Endothelial cell of umbilical vein (primary cell): ENCODE data around the gene ZBTB21. TPM values are rescaled to one million over a fixed set of nuclear protein-coding genes. Genes with fewer than 3 reads are reported as not detected.

Source experiments
- BruUV-seq: library from RNA; stranded (reverse); fragments of 400-500 nt; replicated peaks from 2 replicates; lab custom pipeline; 2021; lab: Mats Ljungman, UMichigan
- CTCF ChIA-PET: fragments of 300-600, 350-600 bp; sonication (Branson Sonifier 250); formaldehyde crosslinking; loops from one replicate; lab custom pipeline; 2021; ENCODE audit warnings: antibody characterized with exemption, inconsistent platforms; lab: Charles Lee
- POLR2A ChIA-PET: fragments of 300-600, 350-600 bp; sonication (Branson Sonifier 250); formaldehyde crosslinking; loops from one replicate; lab custom pipeline; 2021; ENCODE audit warnings: antibody characterized with exemption, inconsistent platforms; lab: Charles Lee
- DNase-seq: peaks from one replicate; pipeline ENCODE4 v3.0.0-alpha.2; 2011; ENCODE audit warnings: low read depth, low spot score
- FAIRE-seq: peaks from 2 replicates; lab custom pipeline; 2011; peaks lifted over from hg19 to GRCh38; lab: Jason Lieb, UNC
- H2AFZ ChIP-seq: 2 replicates; pipeline ENCODE4 v1.6.0; 2012; ENCODE audit warnings: low read depth, low read length, control low read depth, inconsistent platforms
- H3K27ac ChIP-seq: 2 replicates; pipeline ENCODE4 v1.5.1; 2011; ENCODE audit warnings: low read depth, mild to moderate bottlenecking, control low read depth, low read length, moderate library complexity; ENCODE audit not compliant: insufficient read depth
- H3K27me3 ChIP-seq, 2 experiments: 2 replicates each; pipeline versions ENCODE4 v1.6.0 to v1.6.1; 2011; ENCODE audit warnings: low read length in 2 of 2, mixed read lengths in 1 of 2; ENCODE audit not compliant: control insufficient read depth in 2 of 2, insufficient read depth in 2 of 2
- H3K36me3 ChIP-seq, 2 experiments: 2 replicates in 1 of 2; 3 replicates in 1 of 2; pipeline ENCODE4 v1.5.1; 2011; ENCODE audit warnings: low read length in 2 of 2, mild to moderate bottlenecking in 1 of 2, moderate library complexity in 1 of 2; ENCODE audit not compliant: control insufficient read depth in 2 of 2, insufficient read depth in 2 of 2; ENCODE audit errors: extremely low read depth in 1 of 2
- H3K4me1 ChIP-seq: 3 replicates; pipeline ENCODE4 v1.5.1; 2011; ENCODE audit warnings: mild to moderate bottlenecking, low read length; ENCODE audit not compliant: control insufficient read depth, insufficient read depth; ENCODE audit errors: extremely low read depth
- H3K4me2 ChIP-seq: 2 replicates; pipeline ENCODE4 v1.6.1; 2011; ENCODE audit warnings: low read length, control low read depth, mixed read lengths; ENCODE audit not compliant: insufficient read depth
- H3K4me3 ChIP-seq, 3 experiments: fragments of 200-600 bp in 1 of 3; sonication (generic), shearing (Covaris generic) in 1 of 3; replicated peaks in 1 of 3; 2 replicates each; pipeline ENCODE4 v1.5.1; 2011 to 2016; ENCODE audit warnings: control low read depth in 3 of 3, low read length in 3 of 3, mild to moderate bottlenecking in 2 of 3, inconsistent platforms in 1 of 3, low read depth in 1 of 3, moderate library complexity in 1 of 3; ENCODE audit not compliant: insufficient read depth in 1 of 3
- H3K79me2 ChIP-seq: 2 replicates; pipeline ENCODE4 v1.6.0; 2012; ENCODE audit warnings: low read length, inconsistent platforms; ENCODE audit not compliant: control insufficient read depth, insufficient read depth
- H3K9ac ChIP-seq: replicated peaks from 2 replicates; pipeline ENCODE3; 2011; ENCODE audit warnings: low read length, control low read depth; ENCODE audit not compliant: insufficient read depth; ENCODE audit errors: extremely low read depth
- H3K9me1 ChIP-seq: replicated peaks from 3 replicates; pipeline ENCODE4 v1.6.0; 2011; ENCODE audit warnings: mild to moderate bottlenecking, low read length; ENCODE audit not compliant: control insufficient read depth, insufficient read depth; ENCODE audit errors: extremely low read depth
- H3K9me3 ChIP-seq: replicated peaks from 2 replicates; pipeline ENCODE4 v1.5.1; 2012; ENCODE audit warnings: low read length, inconsistent platforms; ENCODE audit not compliant: control insufficient read depth, insufficient read depth
- H4K20me1 ChIP-seq: replicated peaks from 2 replicates; pipeline ENCODE3; 2011; ENCODE audit warnings: mild to moderate bottlenecking, low read length; ENCODE audit not compliant: control insufficient read depth, insufficient read depth; ENCODE audit errors: extremely low read depth
- EZH2 ChIP-seq: IDR thresholded peaks from 2 replicates; pipeline ENCODE4 v1.6.1; 2012; ENCODE audit warnings: borderline replicate concordance, low read depth, mild to moderate bottlenecking, moderate library complexity, low read length, inconsistent platforms; ENCODE audit not compliant: severe bottlenecking
- FOS ChIP-seq: IDR thresholded peaks from 2 replicates; pipeline ENCODE4 v1.6.1; 2011; ENCODE audit warnings: mild to moderate bottlenecking, low read length, moderate library complexity, borderline replicate concordance; ENCODE audit not compliant: insufficient read depth
- GATA2 ChIP-seq: IDR thresholded peaks from 2 replicates; pipeline ENCODE4 v1.7.0; 2011; ENCODE audit warnings: low read depth, mild to moderate bottlenecking, moderate library complexity, mixed read lengths, low read length; ENCODE audit not compliant: insufficient read length, insufficient read depth
- MAX ChIP-seq: IDR thresholded peaks from 2 replicates; pipeline ENCODE4 v1.6.1; 2011; ENCODE audit not compliant: insufficient read depth, insufficient read length
- POLR2A ChIP-seq: IDR thresholded peaks from 2 replicates; pipeline ENCODE4 v1.6.1; 2012; ENCODE audit warnings: low read depth, mild to moderate bottlenecking, control low read depth, low read length
- dilution Hi-C: fragments of 300-500 bp; cut with MboI; formaldehyde crosslinking; loops from one replicate; pipeline ENCODE4 v1.15.0; 2019; ENCODE audit warnings: low sequenced_read_pairs; ENCODE audit not compliant: extremely low pct_ligation_motif_present
- intact Hi-C: fragments of 100-400 bp; cut with micrococcal nuclease; formaldehyde crosslinking; loops from one replicate; pipeline ENCODE4 v1.10.0; 2022
- polyA plus RNA-seq, 4 experiments: library from polyadenylated mRNA; depleted of rRNA in 3 of 4; stranded (reverse) in 3 of 4; unstranded in 1 of 4; fragments of >200 nt; gene quantifications; 2 replicates each; pipeline versions ENCODE4 v1.2.1 to v1.2.3, GENCODE V29; 2011 to 2012; ENCODE audit warnings: missing spikeins in 1 of 4
- total RNA-seq: library from RNA; stranded (reverse); gene quantifications from 2 replicates; pipeline ENCODE4 v1.2.3, GENCODE V29; 2021
- TF ChIP-seq, protein P1 (sequence below), 2 donors: IDR thresholded peaks; 1 replicate in 1 of 2; 2 replicates in 1 of 2; pipeline ENCODE4 v1.5.1; 2011; ENCODE audit warnings: low read length in 2 of 2, mild to moderate bottlenecking in 2 of 2, moderate library complexity in 2 of 2, control low read depth in 1 of 2, inconsistent platforms in 1 of 2, low read depth in 1 of 2; ENCODE audit not compliant: insufficient read depth in 1 of 2; ENCODE audit errors: extremely low read depth in 1 of 2

ZBTB21 gene
- total and polyA plus RNA-seq, 2 donors (not counting 3 experiments of a cell fraction or from before 2014, with no cell fraction given): 2.8 to 12.4 TPM

DNA sequence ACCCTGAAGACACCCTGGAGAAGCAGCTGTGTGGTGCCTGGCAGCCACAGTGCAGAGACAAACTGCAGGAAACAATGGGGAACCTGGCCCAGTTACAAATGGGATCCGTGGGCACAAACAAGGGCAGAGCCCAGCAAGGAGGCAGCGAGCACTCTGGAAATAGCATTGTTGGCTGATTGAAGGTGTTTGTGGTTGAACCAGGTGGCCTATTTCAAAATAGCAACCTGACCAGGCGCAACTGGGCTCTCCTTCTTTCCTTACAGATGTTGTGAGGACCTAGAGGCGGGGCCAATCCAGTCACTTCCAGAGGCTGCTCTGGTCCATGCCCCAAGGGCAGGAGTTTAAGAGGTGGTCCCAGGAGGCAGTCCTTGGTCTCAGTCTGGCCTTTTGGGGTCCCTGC lies 21.7 kb upstream of the ZBTB21 start:
- DNase-seq (no peak), FAIRE-seq (no peak)
- ChIA-PET CTCF (no interaction called here), POLR2A (no interaction called here)
- no peak overlapping the region for H2AFZ ChIP-seq
- BruUV-seq: no TSS peak
- intact Hi-C loops: no loop called here
- H3K27me3 ChIP-seq: peaks cover 0 to 7% of the 10 kb centered on the region in 2 experiments
- no peaks in the 10 kb centered on the region for H3K79me2 ChIP-seq
- no peak overlapping the region for H3K9ac ChIP-seq
- H3K36me3 ChIP-seq: no peaks in the 10 kb centered on the region
- H3K4me1 ChIP-seq: no peaks in the 10 kb centered on the region
- H3K27ac ChIP-seq: no peak overlapping the region
- no peaks in the 10 kb centered on the region for H3K9me1 ChIP-seq
- no peak overlapping the region for H3K4me2 ChIP-seq
- no peak overlapping the region for H3K4me3 ChIP-seq
- TF ChIP-seq, protein P1, sequence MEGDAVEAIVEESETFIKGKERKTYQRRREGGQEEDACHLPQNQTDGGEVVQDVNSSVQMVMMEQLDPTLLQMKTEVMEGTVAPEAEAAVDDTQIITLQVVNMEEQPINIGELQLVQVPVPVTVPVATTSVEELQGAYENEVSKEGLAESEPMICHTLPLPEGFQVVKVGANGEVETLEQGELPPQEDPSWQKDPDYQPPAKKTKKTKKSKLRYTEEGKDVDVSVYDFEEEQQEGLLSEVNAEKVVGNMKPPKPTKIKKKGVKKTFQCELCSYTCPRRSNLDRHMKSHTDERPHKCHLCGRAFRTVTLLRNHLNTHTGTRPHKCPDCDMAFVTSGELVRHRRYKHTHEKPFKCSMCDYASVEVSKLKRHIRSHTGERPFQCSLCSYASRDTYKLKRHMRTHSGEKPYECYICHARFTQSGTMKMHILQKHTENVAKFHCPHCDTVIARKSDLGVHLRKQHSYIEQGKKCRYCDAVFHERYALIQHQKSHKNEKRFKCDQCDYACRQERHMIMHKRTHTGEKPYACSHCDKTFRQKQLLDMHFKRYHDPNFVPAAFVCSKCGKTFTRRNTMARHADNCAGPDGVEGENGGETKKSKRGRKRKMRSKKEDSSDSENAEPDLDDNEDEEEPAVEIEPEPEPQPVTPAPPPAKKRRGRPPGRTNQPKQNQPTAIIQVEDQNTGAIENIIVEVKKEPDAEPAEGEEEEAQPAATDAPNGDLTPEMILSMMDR (IDR thresholded peaks at IDR 0.05; ENCODE audit: extremely low read depth in 1 of 2, insufficient read depth in 1 of 2, low read depth in 1 of 2, low read length in 2 of 2): no peak
- TF ChIP-seq MAX (no peak), EZH2 (no peak), FOS (no peak), GATA2 (no peak), POLR2A (no peak)
- no peaks in the 10 kb centered on the region for H4K20me1 ChIP-seq
- dilution Hi-C loops: no loop called here
- H3K9me3 ChIP-seq: no peaks in the 10 kb centered on the region
